Esophagus squamous epithelium (tissue), 5 donors: ENCODE measurements around the gene BLVRA. TPM values are rescaled to one million over a fixed set of nuclear protein-coding genes. Genes with fewer than 3 reads are reported as not detected.
A peak's percentile ranks its signal among the peaks of the same experiment; 100 is the strongest.
"Not testable (repeated sequence)": the region's sequence is repeated elsewhere in the genome, so short reads cannot be mapped to it uniquely, and the experiment has no call there.

Experiments
- DNase-seq: peaks from one replicate; lab custom pipeline; 2025; lab: John Stamatoyannopoulos, UW
- H3K27ac ChIP-seq, 4 donors: fragments of 200-600 bp; sonication (generic); one replicate each; pipeline ENCODE4 v1.5.1; 2016 to 2019; ENCODE audit warnings: mild to moderate bottlenecking in 1 of 4
- H3K27me3 ChIP-seq, 4 donors: fragments of 200-600 bp; sonication (generic); 1 replicate in 3 of 4; 2 replicates in 1 of 4; pipeline versions ENCODE4 v1.5.1 to v1.6.0; 2017 to 2021; ENCODE audit warnings: antibody characterized with exemption in 1 of 4
- H3K36me3 ChIP-seq, 3 donors: fragments of 200-600 bp; sonication (generic); one replicate each; pipeline ENCODE4 v1.5.1; 2016 to 2019
- H3K4me1 ChIP-seq, 3 donors: fragments of 200-600 bp; sonication (generic); one replicate each; pipeline ENCODE4 v1.5.1; 2017 to 2019
- H3K4me3 ChIP-seq, 4 donors: fragments of 200-600 bp; sonication (generic); 1 replicate in 3 of 4; 2 replicates in 1 of 4; pipeline ENCODE4 v1.5.1; 2016 to 2019; ENCODE audit warnings: mild to moderate bottlenecking in 2 of 4, moderate library complexity in 1 of 4
- H3K9me3 ChIP-seq, 3 donors: fragments of 200-600 bp; sonication (generic); one replicate each; pipeline ENCODE4 v1.5.1; 2016 to 2019
- CTCF ChIP-seq, 6 experiments: fragments of 450-650 bp in 4 of 6; fragments of 200-600 bp in 2 of 6; sonication (generic) in 2 of 6; IDR thresholded peaks; one replicate each; pipeline ENCODE4 v1.5.1; 2016 to 2019; ENCODE audit warnings: antibody characterized with exemption in 6 of 6, mild to moderate bottlenecking in 4 of 6, moderate library complexity in 4 of 6
- POLR2A ChIP-seq, 4 donors: fragments of 450-650 bp; IDR thresholded peaks; one replicate each; pipeline ENCODE4 v1.6.1; 2017; ENCODE audit warnings: antibody characterized with exemption in 4 of 4, mild to moderate bottlenecking in 4 of 4, moderate library complexity in 3 of 4
- WGBS, 2 donors: methylation state at CpG; one replicate each; pipeline ENCODE4 v1.1.5; 2018; 5-methylcytosine and 5-hydroxymethylcytosine counted together
- intact Hi-C: fragments of 100-400 bp; cut with DNase I; formaldehyde crosslinking; loops from one replicate; pipeline ENCODE4 v1.15.0; 2022
- total RNA-seq, 4 donors: library from RNA; depleted of rRNA; stranded (reverse); fragments of >200 nt; gene quantifications; one replicate each; pipeline ENCODE4 v1.1.0, GENCODE V29; 2016
- donor health status: DM: yes; HTN: yes; CAD: no.

The BLVRA gene
- total RNA-seq, 4 donors from 2014 or later = 34.2 to 83.2 (median 60.4) TPM

- Histone ChIP-seq H3K27ac (peak overlapping the region; percentile 44 to 87 (median 76)), H3K4me3 (peak overlapping the region in 3 of 4 donors; percentile 3 to 43 (median 18)), H3K36me3 (peaks cover 0 to 18% (median 0%) of the 10 kb centered on the region in 3 donors), H3K4me1 (peaks cover 0 to 36% (median 4%) of the 10 kb centered on the region in 3 donors)
- DNase-seq, H3K27me3 ChIP-seq, H3K9me3 ChIP-seq, intact Hi-C loops: not testable (repeated sequence)
- peak in 2 of 6 experiments; percentile 10 to 29 for TF ChIP-seq CTCF (IDR thresholded peaks at IDR 0.05)
- WGBS, 2 donors = 60 to 88% methylated on average over 1 to 8 of the region's 18 CpGs
These were observed 20.0 kb downstream of the BLVRA start for GRCh38 chr7:43778293-43779044.

GRCh38 chr7:43779045-43779812 is 20.7 kb downstream of the BLVRA start:
- intact Hi-C loops = no loop called here
- peak overlapping the region; percentile 44 to 87 (median 76) for H3K27ac ChIP-seq
- DNase-seq = no peak

GRCh38 chr7:43781726-43782607 is 23.5 kb downstream of the BLVRA start:
- TF ChIP-seq POLR2A (IDR thresholded peaks at IDR 0.05) (no peak), CTCF (IDR thresholded peaks at IDR 0.05) (no peak)
- 77 to 82% methylated on average over 10 of the region's 10 CpGs for WGBS, 2 donors
- Histone ChIP-seq H3K4me1 (peaks cover 0 to 47% (median 4%) of the 10 kb centered on the region in 3 donors), H3K27ac (peak overlapping the region in 2 of 4 donors; percentile 9 to 50), H3K36me3 (peaks cover 0 to 21% (median 0%) of the 10 kb centered on the region in 3 donors), H3K27me3 (no peaks in the 10 kb centered on the region), H3K4me3 (no peak overlapping the region), H3K9me3 (no peaks in the 10 kb centered on the region)
- DNase-seq = no peak
- intact Hi-C loops = no loop called here

More at GRCh38 chr7:43779045-43779812, 20.7 kb downstream of the BLVRA start:
- TF ChIP-seq CTCF (IDR thresholded peaks at IDR 0.05) = no peak
- no peak for TF ChIP-seq POLR2A (IDR thresholded peaks at IDR 0.05)
- H3K4me3 ChIP-seq = peak overlapping the region in 3 of 4 donors; percentile 3 to 43 (median 18)
- peaks cover 0 to 18% (median 0%) of the 10 kb centered on the region in 3 donors for H3K36me3 ChIP-seq
- peaks cover 0 to 36% (median 4%) of the 10 kb centered on the region in 3 donors for H3K4me1 ChIP-seq
- no peaks in the 10 kb centered on the region for H3K9me3 ChIP-seq
- WGBS, 2 donors = 52 to 60% methylated on average over 11 to 14 of the region's 14 CpGs
- H3K27me3 ChIP-seq = no peaks in the 10 kb centered on the region

- Histone ChIP-seq H3K4me1 (peaks cover 0 to 47% (median 4%) of the 10 kb centered on the region in 3 donors), H3K27me3 (no peaks in the 10 kb centered on the region), H3K27ac (peak overlapping the region in 1 of 4 donors; percentile 50), H3K9me3 (no peaks in the 10 kb centered on the region), H3K36me3 (peaks cover 0 to 31% (median 0%) of the 10 kb centered on the region in 3 donors), H3K4me3 (no peak overlapping the region)
- 89 to 91% methylated on average over 8 of the region's 8 CpGs for WGBS, 2 donors
- no peak for DNase-seq
- TF ChIP-seq CTCF (IDR thresholded peaks at IDR 0.05) (no peak), POLR2A (IDR thresholded peaks at IDR 0.05) (no peak)
- intact Hi-C loops = no loop called here
These were observed 24.5 kb downstream of the BLVRA start for GRCh38 chr7:43782768-43783555.
